ENCODE data around the gene EXOSC5. TPM values are rescaled to one million over a fixed set of nuclear protein-coding genes. Genes with fewer than 3 reads are reported as not detected.
A peak's percentile ranks its signal among the peaks of the same experiment; 100 is the strongest.
"Not testable (repeated sequence)": the region's sequence is repeated elsewhere in the genome, so short reads cannot be mapped to it uniquely, and the experiment has no call there.

EXOSC5 gene
- polyA plus RNA-seq (ENCODE audit: insufficient read length in 12 of 12), result 10 to 100 TPM in 11 of 12 donors, not detected in 1; 11.0 to 35.4 (median 14.1) TPM
- long read RNA-seq, donor 1, transcript EXOSC5-201 (6 exons, 1,118 nt), result major isoform, 24 of 24 reads
- long read RNA-seq, donor 1, partial matches to known transcripts, result 0 of 24 reads
- long read RNA-seq, donor 1, other reads (novel, unspliced or antisense), result 0 of 24 reads
- long read RNA-seq, donor 2, transcript EXOSC5-201 (6 exons, 1,118 nt), result major isoform, 15 of 15 reads
- long read RNA-seq, donor 2, partial matches to known transcripts, result 0 of 15 reads
- long read RNA-seq, donor 2, other reads (novel, unspliced or antisense), result 0 of 15 reads
- long read RNA-seq, donor 3, transcript EXOSC5-201 (6 exons, 1,118 nt), result major isoform, 9 of 9 reads
- long read RNA-seq, donor 3, partial matches to known transcripts, result 0 of 9 reads
- long read RNA-seq, donor 3, other reads (novel, unspliced or antisense), result 0 of 9 reads
- long read RNA-seq, donor 4, transcript EXOSC5-201 (6 exons, 1,118 nt), result major isoform, 6 of 6 reads
- long read RNA-seq, donor 4, partial matches to known transcripts, result 0 of 6 reads
- long read RNA-seq, donor 4, other reads (novel, unspliced or antisense), result 0 of 6 reads
- long read RNA-seq, donor 5, transcript EXOSC5-201 (6 exons, 1,118 nt), result major isoform, 10 of 11 reads
- long read RNA-seq, donor 5, partial matches to known transcripts, result 0 of 11 reads
- long read RNA-seq, donor 5, other reads (novel, unspliced or antisense), result 0 of 11 reads
- long read RNA-seq, donor 6, transcript EXOSC5-201 (6 exons, 1,118 nt), result major isoform, 6 of 6 reads
- long read RNA-seq, donor 6, partial matches to known transcripts, result 0 of 6 reads
- long read RNA-seq, donor 6, other reads (novel, unspliced or antisense), result 0 of 6 reads
- long read RNA-seq, donor 7, partial matches to known transcripts, result 0 of 1 reads
- long read RNA-seq, donor 7, other reads (novel, unspliced or antisense), result 0 of 1 reads
- long read RNA-seq, donor 8, transcript EXOSC5-201 (6 exons, 1,118 nt), result major isoform, 17 of 18 reads
- long read RNA-seq, donor 8, partial matches to known transcripts, result 0 of 18 reads
- long read RNA-seq, donor 8, other reads (novel, unspliced or antisense), result 0 of 18 reads
- long read RNA-seq, donor 9, transcript EXOSC5-201 (6 exons, 1,118 nt), result major isoform, 6 of 6 reads
- long read RNA-seq, donor 9, partial matches to known transcripts, result 0 of 6 reads
- long read RNA-seq, donor 9, other reads (novel, unspliced or antisense), result 0 of 6 reads
- long read RNA-seq, donor 10, transcript EXOSC5-201 (6 exons, 1,118 nt), result major isoform, 16 of 16 reads
- long read RNA-seq, donor 10, partial matches to known transcripts, result 0 of 16 reads
- long read RNA-seq, donor 10, other reads (novel, unspliced or antisense), result 0 of 16 reads
- long read RNA-seq, donor 11, transcript EXOSC5-201 (6 exons, 1,118 nt), result major isoform, 6 of 6 reads
- long read RNA-seq, donor 11, partial matches to known transcripts, result 0 of 6 reads
- long read RNA-seq, donor 11, other reads (novel, unspliced or antisense), result 0 of 6 reads

DNA sequence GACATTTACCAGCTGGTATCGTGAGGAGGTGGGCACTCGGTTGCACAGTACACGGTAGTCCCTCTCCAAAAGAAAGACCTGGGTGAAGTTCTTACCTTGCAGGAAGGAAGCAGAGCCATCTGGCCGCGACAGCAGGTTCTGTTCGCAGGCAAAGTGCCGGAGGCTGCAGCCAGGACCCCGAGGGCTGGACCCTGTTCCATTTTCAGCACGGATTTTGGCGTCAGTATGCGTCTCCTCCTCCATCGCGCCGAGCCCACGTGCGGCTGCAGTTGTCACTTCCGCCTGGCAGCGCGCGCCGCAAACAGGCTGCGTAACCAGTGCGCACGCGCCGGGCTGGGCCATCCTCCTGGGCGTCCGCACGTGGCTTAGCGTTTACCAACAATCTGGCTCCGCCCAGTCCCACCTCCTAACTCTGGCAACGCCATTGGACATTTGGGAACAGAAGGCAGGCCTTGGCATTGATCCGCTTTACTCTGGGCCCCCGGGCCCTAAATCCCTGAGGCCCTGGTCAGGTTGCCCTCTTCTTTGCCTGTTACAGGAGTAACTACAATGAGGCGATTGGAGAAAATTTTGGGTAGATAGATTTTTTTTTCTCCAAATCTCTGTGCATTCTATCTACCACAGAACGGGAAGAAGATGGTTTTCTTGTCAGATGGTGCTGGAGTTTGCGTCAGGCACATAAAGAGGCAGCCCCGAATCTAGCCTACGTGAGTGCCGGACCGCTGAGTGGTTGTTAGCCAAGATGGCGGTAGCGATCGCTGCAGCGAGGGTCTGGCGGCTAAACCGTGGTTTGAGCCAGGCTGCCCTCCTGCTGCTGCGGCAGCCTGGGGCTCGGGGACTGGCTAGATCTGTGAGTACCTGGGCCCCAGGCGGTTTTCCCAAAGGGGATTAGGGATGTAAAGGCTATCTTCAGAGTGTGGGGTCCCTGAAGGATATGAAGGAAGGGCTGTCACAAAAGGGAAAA, at the start of gene EXOSC5, which contains the start of gene BCKDHA:
EXOSC5 (minus strand) TSS at position 274 of the 964 bp plus-strand sequence; CDS start at position 243, 31 bp downstream.
BCKDHA (plus strand) TSS at position 733 of the 964 bp plus-strand sequence; CDS start at position 743, 10 bp downstream.
- peak; percentile 100 for DNase-seq

DNA sequence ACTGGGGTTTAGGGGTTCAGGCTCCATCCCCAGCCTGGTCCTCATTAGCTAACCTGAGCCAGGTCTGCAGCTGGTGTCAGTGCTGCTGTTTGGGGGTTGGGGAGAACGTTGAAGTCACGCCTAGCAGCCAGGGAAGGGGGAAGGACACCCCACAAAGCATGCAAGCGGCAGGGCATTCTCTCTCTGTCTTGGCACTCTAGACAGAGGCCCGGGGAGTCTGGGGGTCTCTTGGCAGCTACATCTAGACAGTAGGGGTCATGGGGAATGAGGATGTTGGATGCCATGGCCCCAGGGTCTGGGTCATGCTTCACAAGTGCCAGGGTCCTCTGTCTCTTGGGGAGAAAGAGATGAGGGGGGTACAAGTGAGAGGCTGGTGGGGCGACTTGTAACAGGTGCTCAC, 48.4 kb upstream of the EXOSC5 start:
- no peak for DNase-seq

DNA sequence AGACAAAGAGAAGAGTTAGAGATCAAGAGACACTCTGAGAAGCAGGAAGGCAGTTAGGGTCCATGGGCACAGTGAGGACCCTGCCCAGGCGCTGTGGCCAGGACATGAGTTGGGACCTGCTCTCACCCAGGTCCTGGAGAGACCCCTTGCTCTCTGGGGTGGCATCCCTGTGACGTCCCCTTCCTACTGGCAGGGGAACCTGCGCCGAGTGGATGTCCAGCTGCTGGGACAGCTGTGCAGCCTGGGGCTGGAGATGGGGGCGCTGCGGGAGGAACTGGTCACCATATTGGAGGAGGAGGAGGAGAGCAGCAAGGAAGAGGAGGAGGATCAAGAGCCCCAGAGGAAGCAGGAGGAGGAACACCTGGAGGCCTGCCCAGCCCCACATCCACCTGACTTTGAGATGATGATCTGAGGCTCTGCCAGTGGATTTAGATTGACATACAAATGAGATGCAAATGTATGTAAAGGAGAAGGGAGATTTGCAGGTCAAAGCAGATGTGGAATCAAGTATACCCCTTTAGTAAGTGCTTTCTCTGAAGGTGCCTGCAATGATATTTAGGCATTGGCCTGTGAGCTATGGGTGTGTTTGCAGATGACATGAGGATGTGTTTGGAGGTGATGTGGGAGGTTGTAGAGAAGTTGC, 46.8 kb upstream of the EXOSC5 start:
- DNase-seq, result no peak

DNA sequence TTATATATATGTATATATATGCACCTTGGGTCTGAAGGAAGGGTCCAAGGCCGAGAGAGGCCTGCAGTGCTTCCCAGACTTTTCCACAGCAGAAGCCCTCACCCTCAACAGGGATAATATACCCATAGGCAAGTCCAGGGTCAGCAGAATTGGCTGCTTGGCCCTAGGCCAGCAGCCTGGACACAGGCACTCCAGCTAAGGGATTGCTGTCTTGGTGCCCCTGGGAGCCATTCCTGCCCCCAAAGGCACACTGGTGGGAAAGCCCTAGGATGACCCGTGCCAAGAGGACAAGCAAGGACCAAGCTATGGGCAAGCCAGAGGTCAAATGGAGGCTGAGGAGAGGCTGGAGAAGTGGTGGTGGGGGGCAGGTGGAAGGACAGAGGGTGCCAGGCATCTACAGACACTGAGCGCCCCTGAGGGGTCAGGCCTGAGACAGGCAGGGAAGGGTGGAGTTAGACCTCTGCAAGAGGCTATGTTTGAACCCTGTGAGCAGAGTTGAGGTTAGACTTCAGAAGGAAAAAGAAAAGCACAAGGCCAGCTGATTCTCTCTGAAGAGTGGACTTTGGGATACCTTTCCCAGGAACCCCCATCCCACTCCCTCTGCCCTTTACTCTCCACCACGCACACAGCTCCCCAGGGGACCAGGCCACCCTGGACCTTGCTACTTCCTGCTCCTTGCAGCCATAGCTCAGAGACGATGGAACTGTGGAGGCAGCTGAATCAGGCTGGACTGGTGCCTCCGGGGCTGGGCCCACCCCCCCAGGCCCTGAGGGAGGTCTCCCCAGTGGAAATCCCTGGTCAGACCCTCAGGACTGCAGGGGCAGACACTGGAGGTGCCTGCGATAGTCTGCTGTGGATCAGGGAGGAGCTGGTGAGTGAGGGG, 45.6 kb upstream of the EXOSC5 start, which contains the start of gene ERICH4:
ERICH4 (plus strand) TSS at position 684 of the 883 bp plus-strand sequence; CDS start at position 698, 14 bp downstream.
- no peak for DNase-seq

- DNase-seq, result no peak
These were observed 44.3 kb upstream of the EXOSC5 start for GRCh38 chr19:41441321-41441945.

- peak; percentile 97 for DNase-seq
These were observed 42.5 kb upstream of the EXOSC5 start, which contains the start of gene DMAC2 for GRCh38 chr19:41439441-41440222. Gene DMAC2 (minus strand): TSS chr19:41439912. CDS start chr19:41439899, 13 bp downstream.

DNA sequence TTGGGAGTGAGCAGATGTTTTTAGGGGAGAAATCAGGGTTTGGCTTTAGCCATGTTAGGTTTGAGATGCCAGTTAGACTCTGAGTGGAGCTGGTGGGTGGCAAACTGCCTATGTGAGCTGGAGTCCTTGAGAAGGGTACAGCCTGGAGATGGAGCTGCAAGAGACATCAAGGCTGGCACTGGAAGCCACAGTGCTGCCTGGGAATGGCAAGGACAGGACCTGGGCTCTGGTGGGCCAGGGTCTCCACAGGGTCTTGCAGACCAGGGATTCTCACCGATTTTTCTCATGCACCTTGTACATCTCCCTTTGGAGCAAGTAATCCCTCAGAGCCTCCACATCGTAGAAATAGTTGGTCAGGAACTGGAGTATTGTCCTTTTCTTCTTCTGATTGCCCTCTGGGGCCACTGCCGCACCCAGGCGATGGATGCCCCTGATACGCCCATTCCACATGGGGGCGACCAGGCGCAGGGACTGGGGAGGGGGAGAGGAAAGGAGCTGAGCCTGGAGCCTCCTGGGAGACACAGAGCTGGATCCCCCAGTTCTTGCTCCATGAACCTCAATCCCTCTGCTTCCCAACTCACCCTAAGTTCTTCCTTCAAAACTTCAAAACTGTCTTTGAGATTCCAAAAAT, 40.9 kb upstream of the EXOSC5 start:
- DNase-seq, result no peak

DNA sequence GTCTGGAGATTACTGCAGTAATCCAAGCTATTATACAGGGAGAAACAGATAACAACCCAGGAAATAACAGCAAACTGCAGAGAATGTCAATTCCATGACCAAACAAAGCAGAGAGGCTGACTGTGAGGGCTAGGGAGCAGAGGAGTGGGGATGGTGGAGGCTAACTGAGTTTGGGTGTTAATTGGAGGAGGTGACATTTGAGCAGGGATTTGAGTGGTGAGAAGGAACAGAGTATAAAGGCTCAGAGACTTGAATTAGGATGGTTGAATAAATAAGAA, 39.5 kb upstream of the EXOSC5 start:
- no peak for DNase-seq

DNA sequence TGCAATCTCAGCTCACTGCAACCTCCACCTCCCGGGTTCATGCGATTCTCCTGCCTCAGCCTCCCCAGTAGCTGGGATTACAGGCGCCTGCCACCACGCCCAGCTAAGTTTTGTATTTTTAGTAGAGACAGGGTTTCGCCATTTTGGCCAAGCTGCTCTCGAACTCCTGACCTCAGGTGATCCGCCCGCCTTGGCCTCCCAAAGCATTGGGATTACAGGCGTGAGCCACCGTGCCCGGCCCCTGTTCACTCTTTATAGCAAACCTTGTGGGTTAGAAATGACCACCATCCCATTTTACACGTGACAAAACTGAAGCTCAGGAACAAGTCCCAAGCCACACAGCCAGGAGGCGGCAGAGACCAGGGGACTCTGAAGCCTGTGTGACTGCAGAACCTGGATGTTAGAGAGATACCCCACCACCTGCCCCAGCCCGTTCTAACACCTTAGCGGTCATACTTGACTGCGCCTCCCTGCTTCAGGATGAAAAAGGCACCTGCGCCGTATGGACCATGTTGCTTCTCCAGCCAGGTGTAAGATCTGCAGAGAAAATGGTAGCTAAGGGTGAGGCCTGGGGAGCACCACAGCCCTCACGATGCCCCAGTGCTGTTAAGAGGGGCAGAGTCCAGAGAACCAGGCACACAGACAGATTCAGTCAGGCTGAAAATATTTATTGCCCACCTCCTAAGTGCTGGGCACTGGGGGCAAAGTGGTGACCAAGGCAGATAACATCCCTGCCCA, 38.9 kb upstream of the EXOSC5 start:
- no peak for DNase-seq

DNA sequence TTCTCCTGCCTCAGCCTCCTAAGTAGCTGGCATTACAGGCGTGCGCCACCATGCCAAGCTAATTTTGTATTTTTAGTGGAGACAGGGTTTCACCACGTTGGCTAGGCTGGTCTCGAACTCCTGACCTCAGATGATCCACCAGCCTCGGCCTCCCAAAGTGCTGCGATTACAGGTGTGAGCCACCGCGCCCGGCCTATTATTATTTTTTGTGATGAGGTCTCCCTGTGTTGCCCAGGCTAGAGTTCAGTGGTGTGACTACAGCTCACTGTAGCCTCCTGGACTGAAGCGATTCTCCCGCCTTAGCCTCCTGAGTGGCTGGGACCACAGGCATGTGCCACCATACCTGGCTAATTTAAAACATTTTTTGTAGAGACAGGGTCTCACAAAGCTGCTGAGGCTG, 38.2 kb upstream of the EXOSC5 start:
- DNase-seq, result not testable (repeated sequence)

DNA sequence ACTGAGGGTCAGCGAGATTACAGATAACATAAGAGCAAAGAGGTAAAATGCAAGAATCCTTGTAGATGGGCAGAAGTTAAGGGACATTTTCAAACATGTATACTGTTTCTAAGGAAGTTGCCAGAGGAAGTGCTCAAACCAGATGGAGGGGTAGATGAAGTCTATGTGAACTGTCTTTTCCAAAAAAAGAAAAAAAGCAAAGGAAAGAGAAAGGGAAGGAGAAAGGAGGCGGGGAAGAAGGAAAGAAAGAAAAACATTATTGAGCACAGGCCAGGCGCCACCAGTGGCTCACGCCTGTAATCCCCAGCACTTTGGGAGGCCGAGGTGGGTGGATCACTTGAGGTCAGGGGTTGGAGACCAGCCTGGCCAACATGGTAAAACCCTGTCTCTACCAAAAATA, 37.3 kb upstream of the EXOSC5 start:
- DNase-seq, result no peak

DNA sequence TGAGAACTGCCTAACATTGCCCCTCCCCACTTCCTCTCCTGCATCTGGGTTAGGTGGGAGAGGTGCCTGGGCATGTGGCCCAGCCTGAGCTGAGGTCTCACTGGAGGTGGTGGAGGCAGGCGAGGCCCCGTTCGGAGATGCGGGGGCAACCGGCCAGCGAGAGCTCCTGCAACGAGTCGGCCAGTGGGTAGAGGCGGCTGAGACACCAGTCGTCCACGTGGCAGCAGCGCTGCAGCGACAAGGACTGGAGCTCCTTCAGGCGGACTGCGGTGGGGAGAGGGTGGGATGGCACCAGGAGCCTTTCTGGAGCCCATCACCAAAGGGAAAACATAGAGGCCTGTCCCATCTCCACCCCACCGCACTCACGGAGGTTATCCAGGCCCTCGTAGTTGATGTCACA, 36.0 kb upstream of the EXOSC5 start:
- DNase-seq, result no peak

GRCh38 chr19:41431426-41432386, 34.5 kb upstream of the EXOSC5 start:
- no peak for DNase-seq

- no peak for DNase-seq
These were observed 33.8 kb upstream of the EXOSC5 start for GRCh38 chr19:41430922-41431321.

- no peak for DNase-seq
These were observed 31.3 kb upstream of the EXOSC5 start for GRCh38 chr19:41428481-41428859.
